ENCODE results near the gene EBNA1BP2.
"Not testable (repeated sequence)": the region's sequence is repeated elsewhere in the genome, so short reads cannot be mapped to it uniquely, and the experiment has no call there.

EBNA1BP2 gene

GRCh38 chr1:43129426-43129825 is 42.7 kb downstream of the EBNA1BP2 start:
- Histone ChIP-seq H3K4me3 (ENCODE audit: low read depth in 1 of 2, low read length in 1 of 2) (no peak overlapping the region), H3K36me3 (no peaks in the 10 kb centered on the region), H3K4me1 (ENCODE audit: control insufficient read depth in 1 of 2, insufficient read depth in 1 of 2, low read depth in 1 of 2, low read length in 1 of 2) (no peaks in the 10 kb centered on the region), H3K9me3 (no peaks in the 10 kb centered on the region), H3K27ac (no peak overlapping the region), H3K27me3 (peaks cover 11% of the 10 kb centered on the region)
- no peak for TF ChIP-seq CTCF (IDR thresholded peaks at IDR 0.05)

GRCh38 chr1:43128816-43129215 is 43.3 kb downstream of the EBNA1BP2 start:
- H3K9me3 ChIP-seq: no peaks in the 10 kb centered on the region
- H3K27ac ChIP-seq: no peak overlapping the region
- peaks cover 11% of the 10 kb centered on the region for H3K27me3 ChIP-seq
- no peak for TF ChIP-seq CTCF (IDR thresholded peaks at IDR 0.05)
- H3K4me3 ChIP-seq (ENCODE audit: low read depth in 1 of 2, low read length in 1 of 2): no peak overlapping the region
- no peaks in the 10 kb centered on the region for H3K4me1 ChIP-seq (ENCODE audit: control insufficient read depth in 1 of 2, insufficient read depth in 1 of 2, low read depth in 1 of 2, low read length in 1 of 2)
- no peaks in the 10 kb centered on the region for H3K36me3 ChIP-seq

GRCh38 chr1:43123031-43123430 is 49.1 kb downstream of the EBNA1BP2 start:
- no peaks in the 10 kb centered on the region for H3K9me3 ChIP-seq
- H3K4me1 ChIP-seq (ENCODE audit: control insufficient read depth in 1 of 2, insufficient read depth in 1 of 2, low read depth in 1 of 2, low read length in 1 of 2): no peaks in the 10 kb centered on the region
- H3K36me3 ChIP-seq: no peaks in the 10 kb centered on the region
- H3K4me3 ChIP-seq (ENCODE audit: low read depth in 1 of 2, low read length in 1 of 2): no peak overlapping the region
- H3K27ac ChIP-seq: no peak overlapping the region
- no peak for TF ChIP-seq CTCF (IDR thresholded peaks at IDR 0.05)
- peaks cover 16% of the 10 kb centered on the region for H3K27me3 ChIP-seq

GRCh38 chr1:43121256-43121900 is 50.7 kb downstream of the EBNA1BP2 start:
- no peaks in the 10 kb centered on the region for H3K36me3 ChIP-seq
- H3K4me3 ChIP-seq (ENCODE audit: low read depth in 1 of 2, low read length in 1 of 2): no peak overlapping the region
- no peaks in the 10 kb centered on the region for H3K9me3 ChIP-seq
- TF ChIP-seq CTCF (IDR thresholded peaks at IDR 0.05): no peak
- no peaks in the 10 kb centered on the region for H3K4me1 ChIP-seq (ENCODE audit: control insufficient read depth in 1 of 2, insufficient read depth in 1 of 2, low read depth in 1 of 2, low read length in 1 of 2)
- no peak overlapping the region for H3K27ac ChIP-seq
- peaks cover 14% of the 10 kb centered on the region for H3K27me3 ChIP-seq

GRCh38 chr1:43119928-43120586 is 52.0 kb downstream of the EBNA1BP2 start:
- H3K36me3 ChIP-seq; H3K9me3 ChIP-seq; H3K27ac ChIP-seq; H3K4me3 ChIP-seq (ENCODE audit: low read depth in 1 of 2, low read length in 1 of 2); H3K4me1 ChIP-seq (ENCODE audit: control insufficient read depth in 1 of 2, insufficient read depth in 1 of 2, low read depth in 1 of 2, low read length in 1 of 2); H3K27me3 ChIP-seq: not testable (repeated sequence)
